GM18498 (cell line): ENCODE measurements around the gene LRRC9.
"Not testable (repeated sequence)": the region's sequence is repeated elsewhere in the genome, so short reads cannot be mapped to it uniquely, and the experiment has no call there.

Experiments
- ATAC-seq: cut with Tn5 transposase; IDR thresholded peaks from one replicate; pipeline ENCODE4 v1.9.1; 2021; ENCODE audit warnings: mild to moderate bottlenecking, moderate library complexity; ENCODE audit not compliant: unreplicated experiment

Gene LRRC9

GRCh38 chr14:60058087-60058486, 138.1 kb downstream of the LRRC9 start:
- no peak for ATAC-seq

- ATAC-seq: no peak
Measured at GRCh38 chr14:60061371-60061770, 141.4 kb downstream of the LRRC9 start.

- peak; percentile 68 for ATAC-seq
Measured at GRCh38 chr14:60064491-60065072, 144.6 kb downstream of the LRRC9 start.

- ATAC-seq: no peak
Measured at GRCh38 chr14:60067882-60068281, 147.9 kb downstream of the LRRC9 start.

- ATAC-seq: no peak
Measured at GRCh38 chr14:60079723-60080122, 159.8 kb downstream of the LRRC9 start.

GRCh38 chr14:60085085-60085484, 165.1 kb downstream of the LRRC9 start:
- no peak for ATAC-seq

GRCh38 chr14:60085693-60086092, 165.7 kb downstream of the LRRC9 start:
- ATAC-seq: no peak

- no peak for ATAC-seq
Measured at GRCh38 chr14:60087668-60088067, 167.7 kb downstream of the LRRC9 start.

GRCh38 chr14:60089221-60089620, 169.3 kb downstream of the LRRC9 start:
- no peak for ATAC-seq

GRCh38 chr14:60090864-60091519, 171.0 kb downstream of the LRRC9 start:
- ATAC-seq: no peak

- peak; percentile 96 for ATAC-seq
Measured at GRCh38 chr14:60091550-60092525, 171.9 kb downstream of the LRRC9 start, which contains the start of gene PCNX4. Gene PCNX4, plus strand, starts transcription at chr14:60091923. Its CDS starts 15,716 bp downstream, at chr14:60107639.

- ATAC-seq: no peak
Measured at GRCh38 chr14:60092526-60092920, 172.6 kb downstream of the LRRC9 start.

GRCh38 chr14:60093080-60093479, 173.1 kb downstream of the LRRC9 start:
- no peak for ATAC-seq

GRCh38 chr14:60093606-60094005, 173.7 kb downstream of the LRRC9 start:
- ATAC-seq: no peak

GRCh38 chr14:60094306-60094897, 174.5 kb downstream of the LRRC9 start:
- no peak for ATAC-seq

GRCh38 chr14:60095231-60095630, 175.3 kb downstream of the LRRC9 start:
- ATAC-seq: no peak

- ATAC-seq: no peak
Measured at GRCh38 chr14:60095781-60096450, 176.0 kb downstream of the LRRC9 start.

GRCh38 chr14:60097974-60098373, 178.0 kb downstream of the LRRC9 start:
- no peak for ATAC-seq

GRCh38 chr14:60099855-60100254, 179.9 kb downstream of the LRRC9 start:
- ATAC-seq: not testable (repeated sequence)

- ATAC-seq: no peak
Measured at GRCh38 chr14:60101786-60102185, 181.8 kb downstream of the LRRC9 start.

- ATAC-seq: no peak
Measured at GRCh38 chr14:60102389-60102788, 182.4 kb downstream of the LRRC9 start.
